AG08395 (cell line): ENCODE data around the gene TMEM165.
"Not testable (repeated sequence)": the region's sequence is repeated elsewhere in the genome, so short reads cannot be mapped to it uniquely, and the experiment has no call there.

Experiments used
- DNase-seq: peaks from one replicate; pipeline ENCODE4 v3.0.0; 2012; ENCODE audit warnings: mixed read lengths, low spot score

The TMEM165 gene

GRCh38 chr4:55395529-55396307 lies at the start of gene TMEM165:
TSS of gene TMEM165 (plus strand) at chr4:55395957. CDS start at chr4:55396190, 233 bp downstream.
- DNase-seq = peak; percentile 92

DNA sequence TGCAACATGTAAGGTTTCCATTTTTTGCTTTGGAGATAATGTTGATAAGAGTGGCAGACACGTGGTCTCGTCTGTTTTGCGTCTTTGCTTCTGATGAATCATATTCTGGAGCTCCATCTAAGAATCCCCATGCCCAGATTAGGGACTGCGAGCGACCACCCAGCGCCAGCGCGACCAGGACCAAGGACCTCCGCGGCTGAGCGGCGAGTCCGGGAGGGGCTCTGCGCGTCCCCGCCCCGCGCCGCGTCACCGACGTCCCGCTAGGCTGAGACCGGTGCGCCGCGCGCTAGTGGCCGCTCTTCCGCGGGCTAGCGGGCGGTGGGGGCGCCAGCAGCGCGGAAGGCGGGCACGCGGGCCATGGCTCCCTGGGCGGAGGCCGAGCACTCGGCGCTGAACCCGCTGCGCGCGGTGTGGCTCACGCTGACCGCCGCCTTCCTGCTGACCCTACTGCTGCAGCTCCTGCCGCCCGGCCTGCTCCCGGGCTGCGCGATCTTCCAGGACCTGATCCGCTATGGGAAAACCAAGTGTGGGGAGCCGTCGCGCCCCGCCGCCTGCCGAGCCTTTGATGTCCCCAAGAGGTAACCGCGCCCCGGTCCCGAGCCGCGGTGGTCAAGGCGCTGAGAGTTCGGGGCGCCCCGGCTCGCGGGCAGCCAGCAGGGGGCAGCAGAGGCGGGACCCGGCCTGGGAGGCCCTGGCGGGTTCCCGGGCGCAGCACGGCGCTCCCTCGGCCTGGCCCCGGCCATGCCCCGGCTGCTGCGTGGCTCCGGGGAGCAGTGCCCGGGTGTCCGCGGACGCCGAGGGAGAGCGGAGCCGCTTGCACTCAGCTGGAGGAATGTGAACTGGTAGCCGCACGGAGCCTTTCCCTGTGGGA lies 49.5 kb upstream of the TMEM165 start, which contains the start of gene SRD5A3:
TSS of gene SRD5A3 (plus strand) at position 263 of the 871 bp plus-strand sequence. CDS start at position 358, 95 bp downstream.
- peak; percentile 89 for DNase-seq

DNA sequence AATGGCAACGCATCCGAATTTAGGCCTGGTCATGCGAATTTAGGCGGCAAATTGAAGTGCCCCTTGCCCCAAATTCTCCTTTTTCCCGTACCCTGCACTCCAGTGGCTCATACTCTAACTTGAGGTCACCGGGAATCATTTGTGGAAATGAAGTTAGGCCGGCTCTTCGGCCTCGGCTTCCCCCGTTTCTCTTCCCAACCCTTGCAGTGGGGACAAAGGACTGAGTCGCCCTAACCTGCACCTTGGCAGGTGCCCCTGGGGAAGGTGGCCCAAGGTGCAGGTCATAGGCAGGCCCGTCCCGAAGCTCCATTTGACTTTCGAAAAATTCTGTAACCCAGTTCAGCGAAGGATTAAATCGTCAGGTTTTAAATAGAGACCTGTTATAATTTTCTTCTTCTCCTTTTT lies 48.9 kb upstream of the TMEM165 start:
- no peak for DNase-seq

DNA sequence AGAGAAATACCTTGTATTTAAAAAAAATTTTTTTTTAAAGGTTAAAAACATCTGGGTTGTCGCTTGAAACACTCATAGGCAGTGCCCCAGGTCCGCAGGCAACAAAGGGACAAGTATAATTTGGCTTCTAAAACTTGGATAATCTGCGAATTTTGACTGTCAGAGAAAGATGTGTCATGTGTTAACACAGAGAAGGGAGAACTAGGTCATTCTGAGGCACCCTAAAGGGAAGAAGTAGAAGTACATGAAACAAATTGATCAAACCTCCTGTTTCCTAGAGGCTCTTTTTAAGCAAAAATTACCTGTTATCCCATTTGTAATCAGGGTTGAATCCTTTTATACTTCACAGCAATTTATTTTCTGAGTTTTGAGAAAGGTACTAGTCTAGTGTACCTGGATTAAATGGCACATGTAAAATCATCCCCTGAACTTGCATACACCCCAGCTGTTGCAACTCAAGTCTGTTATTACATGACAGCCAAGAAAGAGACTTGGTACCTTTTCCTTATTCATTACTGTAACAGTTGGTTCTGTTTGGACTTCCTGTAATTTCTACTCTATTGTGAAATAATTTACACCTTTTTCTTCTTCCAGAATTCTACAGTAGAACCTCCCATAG lies 48.0 kb upstream of the TMEM165 start:
- DNase-seq = no peak

DNA sequence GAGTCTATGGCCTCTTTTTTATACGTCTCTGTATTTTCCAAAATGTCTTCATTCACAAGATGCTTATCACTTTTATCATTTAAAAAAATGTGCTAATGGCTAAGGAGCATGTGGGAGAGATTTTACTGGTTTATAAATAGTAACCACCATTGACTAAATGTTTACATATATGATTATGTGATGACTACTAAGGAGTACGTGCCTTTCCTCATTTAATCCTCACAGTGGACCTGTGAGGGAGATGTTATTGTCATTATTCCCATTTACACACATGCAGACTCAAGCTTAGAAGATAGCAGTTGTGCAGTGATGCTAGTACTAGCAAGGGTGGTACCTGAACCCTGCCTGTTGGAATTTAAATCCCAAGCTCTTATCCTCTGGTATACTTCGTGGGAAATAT lies 47.3 kb upstream of the TMEM165 start:
- no peak for DNase-seq

- not testable (repeated sequence) for DNase-seq
These were observed 44.9 kb upstream of the TMEM165 start for GRCh38 chr4:55350870-55351269.

GRCh38 chr4:55351824-55352223 lies 43.9 kb upstream of the TMEM165 start:
- DNase-seq = no peak

DNA sequence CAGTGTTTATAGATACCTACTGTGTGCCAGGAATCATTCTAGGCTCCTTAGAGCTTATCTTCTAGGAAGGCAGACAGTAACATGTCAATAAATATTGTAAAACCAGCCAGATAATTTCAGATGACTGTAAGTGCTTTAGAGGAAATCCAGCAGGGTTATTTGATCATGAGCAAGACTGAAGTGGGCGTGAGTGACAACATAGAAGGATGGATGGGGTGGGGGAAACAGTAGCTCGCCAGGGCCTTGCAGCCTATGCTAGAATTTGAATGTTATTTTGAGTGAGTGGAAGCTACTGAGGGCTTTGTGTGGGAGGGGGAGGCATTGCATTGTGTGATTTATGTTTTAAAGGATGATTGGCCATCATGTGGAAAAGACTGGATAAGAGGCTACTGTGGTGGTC lies 43.0 kb upstream of the TMEM165 start:
- no peak for DNase-seq

DNA sequence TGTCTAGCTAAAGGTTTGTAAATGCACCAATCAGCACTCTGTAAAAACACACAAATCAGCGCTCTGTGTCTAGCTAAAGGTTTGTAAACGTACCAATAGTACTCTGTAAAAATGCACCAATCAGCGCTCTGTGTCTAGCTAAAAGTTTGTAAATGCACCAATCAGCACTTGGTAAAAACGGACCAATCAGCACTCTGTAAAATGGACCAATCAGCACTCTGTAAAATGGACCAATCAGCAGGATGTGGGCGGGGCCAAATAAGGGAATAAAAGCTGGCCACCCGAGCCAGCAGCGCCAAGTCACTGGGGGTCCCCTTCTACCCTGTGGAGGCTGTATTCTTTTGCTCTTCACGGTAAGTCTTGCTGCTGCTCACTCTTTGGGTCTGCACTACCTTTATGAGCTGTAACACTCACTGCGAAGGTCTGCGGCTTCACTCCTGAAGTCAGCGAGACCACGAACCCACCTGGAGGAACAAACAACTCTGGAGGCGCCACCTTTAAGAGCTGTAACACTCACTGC lies 42.5 kb upstream of the TMEM165 start:
- not testable (repeated sequence) for DNase-seq

GRCh38 chr4:55354648-55355047 lies 41.1 kb upstream of the TMEM165 start:
- DNase-seq = no peak

- DNase-seq = no peak
These were observed 40.2 kb upstream of the TMEM165 start for GRCh38 chr4:55355555-55355954.

DNA sequence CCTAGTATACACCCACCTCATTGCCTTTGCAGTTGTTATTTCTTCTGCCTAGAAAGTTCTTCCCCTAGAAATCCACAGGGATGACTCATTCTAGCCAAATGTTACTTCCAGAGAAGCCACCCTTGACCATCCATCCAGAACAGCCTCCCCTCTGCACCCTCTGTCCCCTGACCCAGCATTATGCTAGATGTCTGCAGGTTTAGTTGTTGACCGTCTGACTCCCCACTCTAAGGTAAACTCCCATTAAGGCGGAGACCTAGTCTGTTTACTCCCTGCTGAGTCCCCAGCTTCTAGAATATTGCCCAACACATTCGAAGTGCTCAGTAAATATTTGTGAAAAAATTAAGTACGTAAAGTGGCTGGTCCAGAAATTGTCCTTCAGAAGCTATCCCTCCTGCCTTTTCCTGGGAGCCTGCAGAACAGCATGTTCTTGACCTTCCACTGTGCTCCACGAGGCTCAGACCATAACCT lies 38.7 kb upstream of the TMEM165 start:
- DNase-seq = peak; percentile 48

DNA sequence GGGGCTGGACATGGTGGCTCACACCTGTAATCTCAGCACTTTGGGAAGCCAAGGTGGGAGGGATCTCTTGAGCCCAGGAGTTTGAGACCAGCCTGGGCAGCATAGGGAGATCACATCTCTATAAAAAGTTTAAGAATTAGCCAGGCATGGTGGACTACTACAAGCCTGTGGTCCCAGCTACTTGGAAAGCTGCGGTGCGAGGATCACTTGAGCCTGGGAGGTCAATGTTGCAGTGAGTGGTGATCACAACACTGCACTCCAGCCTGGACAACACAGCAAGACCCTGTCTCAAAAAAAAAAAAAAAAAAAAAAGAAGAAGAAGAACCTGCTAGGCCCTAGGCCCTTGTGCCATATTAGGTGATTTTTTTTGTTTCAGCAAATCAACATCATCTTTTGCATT lies 37.5 kb upstream of the TMEM165 start:
- DNase-seq = no peak

GRCh38 chr4:55358668-55359067 lies 37.1 kb upstream of the TMEM165 start:
- peak; percentile 89 for DNase-seq

- peak; percentile 47 for DNase-seq
These were observed 36.3 kb upstream of the TMEM165 start for GRCh38 chr4:55359397-55359916.

DNA sequence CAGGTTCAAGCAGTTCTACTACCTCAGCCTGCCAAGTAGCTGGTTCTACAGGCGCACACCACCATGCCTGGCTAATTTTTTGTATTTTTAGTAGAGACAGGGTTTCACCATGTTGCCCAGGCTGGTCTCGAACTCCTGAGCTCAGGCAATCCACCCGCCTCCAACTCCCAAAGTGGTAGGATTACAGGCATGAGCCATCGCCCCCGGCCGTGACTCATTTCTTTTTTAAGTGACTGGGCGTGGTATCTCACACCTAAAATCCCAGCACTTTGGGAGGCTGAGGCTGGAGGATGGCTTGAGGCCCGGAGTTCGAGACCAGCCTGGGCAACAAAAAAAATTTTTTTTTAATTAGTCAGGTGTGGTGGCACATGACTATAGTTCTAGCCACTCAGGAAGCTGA lies 32.8 kb upstream of the TMEM165 start:
- DNase-seq = not testable (repeated sequence)

- DNase-seq = no peak
These were observed 31.9 kb upstream of the TMEM165 start for GRCh38 chr4:55363691-55364351.

DNA sequence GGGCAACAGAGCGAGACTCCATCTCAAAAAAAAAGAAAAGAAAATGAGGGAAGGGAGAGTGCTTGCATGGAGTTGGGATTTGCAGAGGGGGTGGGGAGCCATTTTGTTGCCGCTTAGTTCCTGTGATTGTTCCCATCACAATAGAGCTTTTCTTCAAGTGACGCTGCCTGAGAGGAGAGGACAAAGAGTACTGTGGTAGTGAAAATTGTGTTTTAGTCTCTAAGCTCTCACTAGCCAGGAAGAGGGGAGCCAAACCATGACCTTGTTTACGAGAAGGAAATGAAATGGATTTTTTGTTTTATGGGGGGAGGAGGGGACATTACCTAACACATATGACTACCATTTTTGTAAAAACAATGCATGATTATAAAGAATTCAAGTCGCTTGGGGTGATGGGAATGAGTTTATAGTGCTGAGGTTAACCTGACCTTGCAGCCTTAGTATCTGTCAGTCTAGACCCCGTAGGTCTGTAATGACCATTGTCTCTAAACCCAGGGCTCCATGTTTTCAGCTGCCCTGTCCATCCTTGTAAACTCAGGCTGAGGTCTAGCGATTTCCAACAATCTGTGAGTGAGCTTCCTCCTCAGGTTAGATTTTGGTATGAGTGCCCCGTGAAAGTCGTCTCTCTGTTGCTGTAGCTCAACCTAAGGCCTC lies 30.9 kb upstream of the TMEM165 start:
- no peak for DNase-seq

GRCh38 chr4:55365345-55365728 lies 30.4 kb upstream of the TMEM165 start:
- no peak for DNase-seq

DNA sequence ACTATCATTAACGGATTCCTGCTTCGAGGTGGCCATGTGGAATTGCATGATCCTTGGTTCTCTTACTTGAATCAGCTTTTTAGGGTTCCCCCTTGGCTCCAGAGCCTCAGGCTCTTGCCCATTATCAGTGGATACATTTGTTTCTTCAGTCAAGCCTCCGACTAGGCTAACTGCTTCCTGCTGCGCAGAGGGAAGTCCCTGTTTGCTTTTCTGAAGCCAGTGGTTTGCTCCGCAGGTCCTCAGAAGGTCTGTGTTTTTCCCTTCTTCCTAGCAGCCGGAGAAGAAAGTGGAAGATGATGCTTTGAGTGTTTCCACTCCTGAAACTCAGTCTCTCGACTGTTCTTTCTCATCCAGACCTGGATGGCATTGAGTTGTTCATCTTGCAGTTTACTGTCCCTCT lies 29.1 kb upstream of the TMEM165 start:
- no peak for DNase-seq
